Trophoblast cell (in vitro differentiated cells and primary cell): ENCODE measurements around the gene PPAT.

Experiments
- DNase-seq, 2 donors: peaks; one replicate each; pipeline ENCODE4 v3.0.0-alpha.2; 2016
- H2AFZ ChIP-seq: 2 replicates; pipeline ENCODE4 v1.6.1; 2013; ENCODE audit warnings: low read length, moderate library complexity, mild to moderate bottlenecking; ENCODE audit not compliant: insufficient read depth, poor library complexity
- H2AK5ac ChIP-seq: 2 replicates; pipeline ENCODE4 v1.6.1; 2013; ENCODE audit warnings: mild to moderate bottlenecking, low read length
- H2BK120ac ChIP-seq: 2 replicates; pipeline ENCODE4 v1.6.1; 2013; ENCODE audit warnings: low read length, mild to moderate bottlenecking, moderate library complexity; ENCODE audit not compliant: insufficient read depth, poor library complexity
- H2BK12ac ChIP-seq: 2 replicates; pipeline ENCODE4 v1.6.1; 2013; ENCODE audit warnings: mild to moderate bottlenecking, low read length, moderate library complexity
- H2BK5ac ChIP-seq: 2 replicates; pipeline ENCODE4 v1.6.1; 2013; ENCODE audit warnings: low read length, low read depth, moderate library complexity, mild to moderate bottlenecking; ENCODE audit not compliant: poor library complexity
- H3K14ac ChIP-seq: 2 replicates; pipeline ENCODE4 v1.6.1; 2013; ENCODE audit warnings: mild to moderate bottlenecking, low read length
- H3K18ac ChIP-seq: 2 replicates; pipeline ENCODE4 v1.6.1; 2013; ENCODE audit warnings: mild to moderate bottlenecking, low read length
- H3K23ac ChIP-seq: 2 replicates; pipeline ENCODE4 v1.6.1; 2013; ENCODE audit warnings: low read length
- H3K27ac ChIP-seq: 2 replicates; pipeline ENCODE4 v1.5.1; 2013; ENCODE audit warnings: low read depth, mild to moderate bottlenecking, inconsistent platforms, low read length, moderate library complexity
- H3K27me3 ChIP-seq: 2 replicates; pipeline ENCODE4 v1.6.1; 2013; ENCODE audit warnings: inconsistent platforms, mild to moderate bottlenecking, low read length, moderate library complexity; ENCODE audit not compliant: insufficient read depth
- H3K36me3 ChIP-seq, 2 experiments: 1 replicate in 1 of 2; 2 replicates in 1 of 2; pipeline ENCODE4 v1.6.1; 2013; ENCODE audit warnings: low read length in 2 of 2, mild to moderate bottlenecking in 2 of 2, moderate library complexity in 1 of 2; ENCODE audit not compliant: insufficient read depth in 2 of 2, control insufficient read depth in 1 of 2
- H3K4ac ChIP-seq: 2 replicates; pipeline ENCODE4 v1.6.1; 2013; ENCODE audit warnings: low read depth, mild to moderate bottlenecking, low read length, moderate library complexity
- H3K4me1 ChIP-seq, 2 experiments: 1 replicate in 1 of 2; 2 replicates in 1 of 2; pipeline ENCODE4 v1.6.1; 2013; ENCODE audit warnings: low read length in 2 of 2, mild to moderate bottlenecking in 2 of 2, moderate library complexity in 1 of 2; ENCODE audit not compliant: insufficient read depth in 2 of 2, control insufficient read depth in 1 of 2
- H3K4me2 ChIP-seq: 2 replicates; pipeline ENCODE4 v1.6.1; 2013; ENCODE audit warnings: inconsistent platforms, mild to moderate bottlenecking, low read length, moderate library complexity
- H3K4me3 ChIP-seq: 2 replicates; pipeline ENCODE4 v1.5.1; 2013; ENCODE audit warnings: mild to moderate bottlenecking, low read depth, low read length, inconsistent platforms
- H3K79me1 ChIP-seq: one replicate; pipeline ENCODE4 v1.6.1; 2013; ENCODE audit warnings: low read length
- H3K79me2 ChIP-seq: 2 replicates; pipeline ENCODE4 v1.6.1; 2013; ENCODE audit warnings: low read length, mild to moderate bottlenecking; ENCODE audit not compliant: control insufficient read depth, insufficient read depth, poor library complexity
- H3K9ac ChIP-seq: 2 replicates; pipeline ENCODE4 v1.6.1; 2013; ENCODE audit warnings: mild to moderate bottlenecking, low read length
- H3K9me3 ChIP-seq: 2 replicates; pipeline ENCODE4 v1.6.1; 2013; ENCODE audit warnings: low read depth, mild to moderate bottlenecking, control low read depth, inconsistent platforms, low read length; ENCODE audit not compliant: insufficient read depth
- H4K12ac ChIP-seq: 2 replicates; pipeline ENCODE4 v1.6.1; 2013; ENCODE audit warnings: low read depth, mild to moderate bottlenecking, low read length, moderate library complexity
- H4K8ac ChIP-seq: 2 replicates; pipeline ENCODE4 v1.6.1; 2013; ENCODE audit warnings: low read depth, mild to moderate bottlenecking, low read length, moderate library complexity
- H4K91ac ChIP-seq: one replicate; pipeline ENCODE4 v1.6.1; 2013; ENCODE audit warnings: low read depth, mild to moderate bottlenecking, low read length, moderate library complexity
- WGBS: extraction: QIAGEN DNeasy Blood & Tissue Kit; methylation state at CpG from one replicate; pipeline ENCODE4 v1.1.7; 2013; ENCODE audit warnings: missing lambda C conversion rate; ENCODE audit not compliant: insufficient read length, insufficient coverage; ENCODE audit errors: extremely low coverage; 5-methylcytosine and 5-hydroxymethylcytosine counted together

Gene PPAT

DNA sequence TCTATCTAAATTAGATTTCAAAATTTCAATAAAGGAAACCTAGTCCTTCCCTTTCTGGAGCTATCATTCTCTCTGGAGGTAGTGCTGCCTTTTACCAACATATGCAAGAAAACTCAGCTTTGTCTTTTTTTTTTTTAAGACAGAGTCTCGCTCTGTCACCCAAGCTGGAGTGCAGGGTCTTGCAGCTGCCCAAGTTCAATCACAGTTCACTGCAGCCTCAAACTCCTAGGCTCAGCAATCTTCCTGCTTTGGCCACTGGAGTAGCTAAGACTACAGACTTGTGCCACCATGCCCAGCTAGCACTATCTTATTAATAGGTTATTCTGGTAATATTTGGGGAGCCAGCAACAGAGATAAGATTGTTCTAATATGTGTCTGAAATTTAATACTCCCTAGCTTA lies 60.5 kb downstream of the PPAT start:
- peaks cover 0 to 2% of the 10 kb centered on the region in 2 experiments for H3K36me3 ChIP-seq
- H4K12ac ChIP-seq, result no peak overlapping the region
- no peak overlapping the region for H4K91ac ChIP-seq
- H3K9me3 ChIP-seq, result no peaks in the 10 kb centered on the region
- H3K14ac ChIP-seq, result no peak overlapping the region
- H2BK5ac ChIP-seq, result no peak overlapping the region
- H2AFZ ChIP-seq, result no peak overlapping the region
- no peak overlapping the region for H3K4ac ChIP-seq
- no peak overlapping the region for H3K23ac ChIP-seq
- no peak overlapping the region for H2AK5ac ChIP-seq
- no peak overlapping the region for H2BK12ac ChIP-seq
- no peak overlapping the region for H2BK120ac ChIP-seq
- H3K4me3 ChIP-seq, result no peak overlapping the region
- H3K27me3 ChIP-seq, result no peaks in the 10 kb centered on the region
- H3K27ac ChIP-seq, result no peak overlapping the region
- DNase-seq, result no peak
- H3K4me1 ChIP-seq, result no peaks in the 10 kb centered on the region
- H3K79me2 ChIP-seq, result no peaks in the 10 kb centered on the region
- H4K8ac ChIP-seq, result no peak overlapping the region
- no CpG with 5 or more reads among the region's 1 CpG for WGBS
- no peaks in the 10 kb centered on the region for H3K79me1 ChIP-seq
- H3K18ac ChIP-seq, result no peak overlapping the region
- no peak overlapping the region for H3K9ac ChIP-seq
- no peak overlapping the region for H3K4me2 ChIP-seq

DNA sequence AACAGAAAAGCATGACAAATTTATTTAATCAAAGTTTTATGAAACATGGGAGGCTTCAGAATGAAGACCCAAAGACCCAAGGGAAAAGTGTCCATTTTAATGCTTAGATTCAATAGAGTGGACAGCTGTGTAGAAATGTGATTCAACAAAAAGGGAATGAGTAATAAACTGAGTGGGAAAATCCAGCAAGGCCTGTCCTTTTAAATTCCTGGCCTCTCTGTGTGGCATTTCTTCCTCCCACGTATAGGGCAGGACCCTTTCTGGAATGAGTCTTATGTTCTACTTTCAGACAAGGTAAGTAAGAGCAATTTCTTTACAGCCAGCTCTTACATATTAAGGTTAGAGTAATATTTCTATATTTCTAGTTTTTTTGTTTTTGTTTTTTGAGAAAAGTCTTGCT lies 62.6 kb downstream of the PPAT start:
- Histone ChIP-seq H4K8ac (no peak overlapping the region), H2AFZ (no peak overlapping the region), H3K18ac (no peak overlapping the region), H3K4me3 (no peak overlapping the region), H3K79me2 (no peaks in the 10 kb centered on the region), H3K14ac (no peak overlapping the region), H3K4ac (no peak overlapping the region), H4K91ac (no peak overlapping the region), H3K27me3 (no peaks in the 10 kb centered on the region), H2BK5ac (no peak overlapping the region), H3K79me1 (no peaks in the 10 kb centered on the region), H3K4me1 (no peaks in the 10 kb centered on the region), H3K36me3 (peaks cover 0 to 6% of the 10 kb centered on the region in 2 experiments), H3K4me2 (no peak overlapping the region), H3K9ac (no peak overlapping the region), H3K23ac (no peak overlapping the region), H2BK12ac (no peak overlapping the region), H2BK120ac (no peak overlapping the region), H3K27ac (no peak overlapping the region), H2AK5ac (no peak overlapping the region), H3K9me3 (no peaks in the 10 kb centered on the region), H4K12ac (no peak overlapping the region)
- no peak for DNase-seq
- no CpG with 5 or more reads among the region's 1 CpG for WGBS

DNA sequence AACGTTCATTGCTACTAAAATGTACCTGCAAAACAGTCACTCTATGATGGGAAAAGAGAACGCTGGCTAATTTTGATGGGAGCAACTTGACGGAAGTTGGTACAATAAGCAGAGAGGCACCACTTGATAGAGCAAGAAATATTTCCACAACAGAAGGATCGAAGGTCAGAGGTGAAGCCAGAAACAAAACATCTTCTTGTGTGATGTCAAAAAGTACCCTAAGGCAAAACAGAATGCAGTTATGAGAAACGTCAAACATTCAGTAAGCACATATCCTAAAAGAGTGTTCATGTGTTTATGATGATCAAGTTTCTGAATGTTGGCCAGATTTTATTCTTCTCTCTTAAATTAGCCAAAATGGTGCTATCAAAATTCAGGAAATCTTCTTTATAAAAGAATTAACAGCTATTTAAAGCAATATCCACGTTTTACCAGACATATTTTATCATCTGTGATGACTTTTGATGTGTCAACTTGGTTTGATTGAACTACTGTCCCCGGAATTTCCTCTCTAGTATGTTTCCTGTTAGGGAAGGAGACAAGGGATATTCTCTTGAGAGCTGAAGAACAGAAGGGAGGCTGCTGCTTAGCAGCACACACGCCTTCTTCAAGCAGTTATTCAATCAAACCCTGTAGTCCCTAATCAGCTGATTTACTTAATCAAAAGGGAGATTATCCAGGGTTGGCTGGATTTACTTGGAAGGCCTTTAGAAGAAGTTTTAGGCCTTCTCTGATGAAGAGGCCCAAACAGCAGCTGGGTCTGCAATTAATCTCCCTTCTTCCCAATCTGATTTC lies 63.8 kb downstream of the PPAT start:
- Histone ChIP-seq H3K36me3 (peaks cover 0 to 6% of the 10 kb centered on the region in 2 experiments), H3K18ac (no peak overlapping the region), H2BK120ac (no peak overlapping the region), H3K9me3 (no peaks in the 10 kb centered on the region), H4K12ac (no peak overlapping the region), H3K27me3 (no peaks in the 10 kb centered on the region), H3K4me3 (no peak overlapping the region), H3K14ac (no peak overlapping the region), H2BK5ac (no peak overlapping the region), H2AK5ac (no peak overlapping the region), H3K79me2 (no peaks in the 10 kb centered on the region), H3K4me1 (no peaks in the 10 kb centered on the region), H3K4ac (no peak overlapping the region), H2BK12ac (no peak overlapping the region), H3K9ac (no peak overlapping the region), H2AFZ (no peak overlapping the region), H3K27ac (no peak overlapping the region), H3K4me2 (no peak overlapping the region), H4K91ac (no peak overlapping the region), H3K79me1 (no peaks in the 10 kb centered on the region), H3K23ac (no peak overlapping the region), H4K8ac (no peak overlapping the region)
- no peak for DNase-seq
- no CpG with 5 or more reads among the region's 8 CpGs for WGBS

DNA sequence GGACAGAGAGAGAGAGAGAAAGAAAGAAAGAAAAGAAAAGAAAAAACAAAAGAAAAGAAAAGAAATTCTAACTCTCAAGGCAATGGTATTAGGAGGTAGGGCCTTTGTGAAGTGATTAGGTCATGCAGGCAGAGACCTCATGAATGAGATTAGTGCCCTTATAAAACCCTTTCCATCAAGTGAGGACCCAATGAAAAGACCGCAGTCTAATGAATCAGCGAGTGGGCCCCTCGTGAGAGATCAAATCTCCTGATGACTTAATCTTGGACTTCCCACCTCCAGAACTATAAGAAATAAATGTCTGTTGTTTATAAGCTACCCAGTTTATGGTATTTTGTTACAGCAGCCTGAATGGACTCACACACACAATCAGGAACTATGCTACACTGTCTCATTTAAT lies 65.0 kb downstream of the PPAT start:
- Histone ChIP-seq H4K91ac (no peak overlapping the region), H3K18ac (no peak overlapping the region), H3K79me1 (no peaks in the 10 kb centered on the region), H2BK5ac (no peak overlapping the region), H4K8ac (no peak overlapping the region), H3K27ac (no peak overlapping the region), H2BK120ac (no peak overlapping the region), H3K36me3 (peaks cover 0 to 6% of the 10 kb centered on the region in 2 experiments), H2BK12ac (no peak overlapping the region), H3K23ac (no peak overlapping the region), H3K4me1 (no peaks in the 10 kb centered on the region), H3K27me3 (no peaks in the 10 kb centered on the region), H3K4me2 (no peak overlapping the region), H3K9me3 (no peaks in the 10 kb centered on the region), H3K14ac (no peak overlapping the region), H3K9ac (no peak overlapping the region), H2AK5ac (no peak overlapping the region), H2AFZ (no peak overlapping the region), H3K4me3 (no peak overlapping the region), H4K12ac (no peak overlapping the region), H3K79me2 (no peaks in the 10 kb centered on the region), H3K4ac (no peak overlapping the region)
- WGBS, result no CpG with 5 or more reads among the region's 3 CpGs
- no peak for DNase-seq
